Keratinocyte (primary cell): ENCODE measurements around the gene CCAR1. TPM values are rescaled to one million over a fixed set of nuclear protein-coding genes. Genes with fewer than 3 reads are reported as not detected.

Source experiments
- DNase-seq: peaks from one replicate; pipeline ENCODE4 v3.0.0-alpha.2; 2011; ENCODE audit warnings: low read depth, missing footprints, low spot score
- FAIRE-seq: peaks from 2 replicates; lab custom pipeline; 2011; peaks lifted over from hg19 to GRCh38; lab: Jason Lieb, UNC
- H2AFZ ChIP-seq: 2 replicates; pipeline ENCODE4 v1.6.0; 2012; ENCODE audit warnings: low read length, control low read depth, inconsistent platforms; ENCODE audit not compliant: control insufficient read depth
- H3K27ac ChIP-seq: 2 replicates; pipeline ENCODE4 v1.5.1; 2011; ENCODE audit warnings: low read length; ENCODE audit not compliant: control insufficient read depth, insufficient read depth
- H3K27me3 ChIP-seq: 3 replicates; pipeline ENCODE4 v1.6.0; 2011; ENCODE audit warnings: low read length; ENCODE audit not compliant: control insufficient read depth, insufficient read depth; ENCODE audit errors: extremely low read depth
- H3K36me3 ChIP-seq, 2 experiments: 2 replicates in 1 of 2; 3 replicates in 1 of 2; pipeline ENCODE4 v1.5.1; 2011; ENCODE audit warnings: low read length in 2 of 2, mild to moderate bottlenecking in 1 of 2; ENCODE audit not compliant: control insufficient read depth in 2 of 2, insufficient read depth in 2 of 2; ENCODE audit errors: extremely low read depth in 1 of 2
- H3K4me1 ChIP-seq: 3 replicates; pipeline ENCODE4 v1.5.1; 2011; ENCODE audit warnings: low read length; ENCODE audit not compliant: control insufficient read depth, insufficient read depth; ENCODE audit errors: extremely low read depth
- H3K4me2 ChIP-seq: 3 replicates; pipeline ENCODE4 v1.6.0; 2011; ENCODE audit warnings: low read depth, low read length; ENCODE audit not compliant: control insufficient read depth, insufficient read depth; ENCODE audit errors: extremely low read depth
- H3K4me3 ChIP-seq, 3 experiments: fragments of 200-600 bp in 1 of 3; sonication (generic) in 1 of 3; 2 replicates in 2 of 3; 3 replicates in 1 of 3; pipeline ENCODE4 v1.5.1; 2011 to 2016; ENCODE audit warnings: low read length in 3 of 3, mild to moderate bottlenecking in 3 of 3, control low read depth in 2 of 3, inconsistent platforms in 1 of 3, low read depth in 1 of 3, mixed read lengths in 1 of 3, mixed run types in 1 of 3, moderate library complexity in 1 of 3; ENCODE audit not compliant: control insufficient read depth in 2 of 3, insufficient read depth in 2 of 3; ENCODE audit errors: extremely low read depth in 1 of 3
- H3K79me2 ChIP-seq: 2 replicates; pipeline ENCODE4 v1.6.0; 2012; ENCODE audit warnings: low read length; ENCODE audit not compliant: control insufficient read depth, insufficient read depth
- H3K9ac ChIP-seq: 3 replicates; pipeline ENCODE4 v1.6.0; 2011; ENCODE audit warnings: low read length; ENCODE audit not compliant: control insufficient read depth, insufficient read depth; ENCODE audit errors: extremely low read depth
- H3K9me1 ChIP-seq: 3 replicates; pipeline ENCODE4 v1.6.0; 2011; ENCODE audit warnings: low read length; ENCODE audit not compliant: control insufficient read depth, insufficient read depth; ENCODE audit errors: extremely low read depth
- H3K9me3 ChIP-seq: 2 replicates; pipeline ENCODE4 v1.5.1; 2012; ENCODE audit warnings: low read depth, low read length; ENCODE audit not compliant: control insufficient read depth
- H4K20me1 ChIP-seq: 3 replicates; pipeline ENCODE4 v1.6.0; 2011; ENCODE audit warnings: low read length; ENCODE audit not compliant: control insufficient read depth, insufficient read depth; ENCODE audit errors: extremely low read depth
- EZH2 ChIP-seq: IDR thresholded peaks from one replicate; pipeline ENCODE4 v1.6.1; 2012; ENCODE audit warnings: inconsistent platforms, mild to moderate bottlenecking, low read length, moderate library complexity
- dilution Hi-C: fragments of 300-500 bp; cut with MboI; formaldehyde crosslinking; loops from one replicate; pipeline ENCODE4 v1.7.0; 2020; ENCODE audit warnings: low sequenced_read_pairs; ENCODE audit not compliant: extremely low pct_ligation_motif_present
- polyA plus RNA-seq, 5 experiments: library from polyadenylated mRNA; depleted of rRNA in 3 of 5; stranded (reverse) in 3 of 5; stranded (forward) in 1 of 5; unstranded in 1 of 5; fragments of >200 nt; gene quantifications; 1 replicate in 1 of 5; 2 replicates in 3 of 5; 3 replicates in 1 of 5; pipeline versions ENCODE4 v1.2.1 to v1.2.3, GENCODE V29; 2011 to 2012; ENCODE audit warnings: missing spikeins in 2 of 5, low read depth in 1 of 5, low replicate concordance in 1 of 5
- TF ChIP-seq, protein P1 (sequence below), 3 experiments: IDR thresholded peaks in 1 of 3; conservative IDR thresholded peaks in 1 of 3; optimal IDR thresholded peaks in 1 of 3; 2 replicates in 2 of 3; 3 replicates in 1 of 3; pipeline versions ENCODE3 to v1.5.1; 2011; ENCODE audit warnings: low read length in 3 of 3, mild to moderate bottlenecking in 3 of 3, moderate library complexity in 2 of 3, control low read depth in 1 of 3, inconsistent platforms in 1 of 3; ENCODE audit not compliant: insufficient read depth in 2 of 3; ENCODE audit errors: extremely low read depth in 1 of 3

Gene CCAR1
- polyA plus RNA-seq, 1 donor (not counting 4 experiments of a cell fraction or from before 2014, with no cell fraction given): 59.1 TPM

DNA sequence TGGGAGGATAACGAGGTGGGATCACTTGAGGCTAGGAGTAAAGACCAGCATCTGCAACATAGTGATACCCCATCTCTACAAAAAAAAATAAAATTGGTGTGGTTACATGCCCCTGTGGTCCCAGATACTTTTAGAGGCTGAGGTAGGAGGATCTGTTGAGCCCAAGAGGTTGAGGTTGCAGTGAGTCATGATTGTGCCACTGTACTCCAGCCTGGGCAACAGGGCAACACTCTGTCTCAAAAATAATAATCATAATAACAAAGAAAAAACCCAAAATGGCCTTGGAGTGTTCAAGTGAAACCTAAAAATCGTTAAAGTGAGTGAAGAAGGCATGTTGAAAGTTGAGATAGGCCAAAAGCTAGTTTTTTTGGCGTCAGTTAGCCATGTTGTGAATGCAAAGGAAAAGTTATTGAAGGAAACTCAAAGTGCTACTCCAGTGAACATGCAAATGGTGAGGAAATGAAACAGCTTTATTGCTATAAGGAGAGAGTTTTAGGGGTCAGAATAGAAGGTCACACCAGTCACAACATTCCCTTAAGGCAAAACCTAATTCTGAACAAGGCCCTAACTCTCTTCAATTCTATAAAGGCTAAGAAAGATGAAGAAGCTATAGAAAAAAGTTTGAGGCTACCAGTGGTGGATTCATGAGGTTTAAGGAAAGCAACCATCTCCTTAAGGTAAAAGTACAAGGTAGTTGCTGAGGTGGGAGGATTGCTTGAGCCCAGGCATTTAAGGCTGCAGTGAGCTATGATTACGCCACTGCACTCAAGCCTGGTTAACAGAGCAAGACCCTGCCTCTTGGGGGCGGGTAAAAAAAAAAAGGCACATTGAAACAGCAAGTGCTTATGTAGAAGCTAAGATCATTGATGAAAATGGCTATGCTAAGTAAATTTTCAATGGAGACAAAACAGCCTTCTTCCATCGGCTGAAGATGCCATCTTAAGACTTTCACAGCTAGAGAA is 60.9 kb downstream of the CCAR1 start:
- H3K4me1 ChIP-seq: no peaks in the 10 kb centered on the region
- no peak overlapping the region for H2AFZ ChIP-seq
- TF ChIP-seq EZH2: no peak
- H3K9me3 ChIP-seq: no peaks in the 10 kb centered on the region
- H4K20me1 ChIP-seq: no peaks in the 10 kb centered on the region
- H3K9ac ChIP-seq: no peak overlapping the region
- no peak for FAIRE-seq
- H3K4me3 ChIP-seq: no peak overlapping the region
- H3K36me3 ChIP-seq: peaks cover 9 to 13% of the 10 kb centered on the region in 2 experiments
- dilution Hi-C loops: no loop called here
- no peaks in the 10 kb centered on the region for H3K79me2 ChIP-seq
- no peak overlapping the region for H3K27ac ChIP-seq
- no peaks in the 10 kb centered on the region for H3K27me3 ChIP-seq
- no peak for DNase-seq
- H3K4me2 ChIP-seq: no peak overlapping the region
- no peaks in the 10 kb centered on the region for H3K9me1 ChIP-seq

DNA sequence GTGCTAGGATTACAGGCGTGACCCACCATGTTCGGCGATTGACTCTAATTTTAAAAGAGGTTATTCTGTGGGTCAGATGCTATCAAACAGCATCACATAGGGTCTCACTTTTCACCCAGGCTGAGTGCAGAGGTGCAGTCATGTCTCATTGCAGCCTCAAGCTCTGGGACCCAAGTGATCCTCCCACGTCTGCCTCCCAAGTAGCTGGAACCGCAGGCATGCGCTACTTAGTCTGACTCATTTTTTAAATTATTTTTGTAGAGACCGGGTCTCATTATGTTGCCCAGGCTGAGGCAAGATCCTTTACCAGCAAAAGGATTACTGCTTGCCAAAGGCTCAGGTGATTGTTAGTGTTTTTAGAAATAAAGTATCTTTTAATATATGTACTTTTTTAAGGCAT is 63.4 kb downstream of the CCAR1 start:
- Histone ChIP-seq H3K36me3 (peaks cover 7 to 13% of the 10 kb centered on the region in 2 experiments), H3K79me2 (no peaks in the 10 kb centered on the region)
- TF ChIP-seq, protein P1, sequence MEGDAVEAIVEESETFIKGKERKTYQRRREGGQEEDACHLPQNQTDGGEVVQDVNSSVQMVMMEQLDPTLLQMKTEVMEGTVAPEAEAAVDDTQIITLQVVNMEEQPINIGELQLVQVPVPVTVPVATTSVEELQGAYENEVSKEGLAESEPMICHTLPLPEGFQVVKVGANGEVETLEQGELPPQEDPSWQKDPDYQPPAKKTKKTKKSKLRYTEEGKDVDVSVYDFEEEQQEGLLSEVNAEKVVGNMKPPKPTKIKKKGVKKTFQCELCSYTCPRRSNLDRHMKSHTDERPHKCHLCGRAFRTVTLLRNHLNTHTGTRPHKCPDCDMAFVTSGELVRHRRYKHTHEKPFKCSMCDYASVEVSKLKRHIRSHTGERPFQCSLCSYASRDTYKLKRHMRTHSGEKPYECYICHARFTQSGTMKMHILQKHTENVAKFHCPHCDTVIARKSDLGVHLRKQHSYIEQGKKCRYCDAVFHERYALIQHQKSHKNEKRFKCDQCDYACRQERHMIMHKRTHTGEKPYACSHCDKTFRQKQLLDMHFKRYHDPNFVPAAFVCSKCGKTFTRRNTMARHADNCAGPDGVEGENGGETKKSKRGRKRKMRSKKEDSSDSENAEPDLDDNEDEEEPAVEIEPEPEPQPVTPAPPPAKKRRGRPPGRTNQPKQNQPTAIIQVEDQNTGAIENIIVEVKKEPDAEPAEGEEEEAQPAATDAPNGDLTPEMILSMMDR (optimal IDR thresholded peaks at IDR 0.05 in 1 of 3, IDR thresholded peaks at IDR 0.05 in 1 of 3, conservative IDR thresholded peaks at IDR 0.05 in 1 of 3; ENCODE audit: extremely low read depth in 1 of 3, insufficient read depth in 2 of 3, low read length in 3 of 3): no peak
- no peak for TF ChIP-seq EZH2

More for the DNA sequence above, 63.4 kb downstream of the CCAR1 start:
- H3K9me1 ChIP-seq: no peaks in the 10 kb centered on the region
- no peak overlapping the region for H2AFZ ChIP-seq
- no peaks in the 10 kb centered on the region for H3K27me3 ChIP-seq
- no peaks in the 10 kb centered on the region for H3K9me3 ChIP-seq
- no peak for FAIRE-seq
- H3K9ac ChIP-seq: no peak overlapping the region
- dilution Hi-C loops: no loop called here
- no peak overlapping the region for H3K4me2 ChIP-seq
- H4K20me1 ChIP-seq: no peaks in the 10 kb centered on the region
- no peak for DNase-seq
- H3K4me3 ChIP-seq: no peak overlapping the region
- no peaks in the 10 kb centered on the region for H3K4me1 ChIP-seq
- no peak overlapping the region for H3K27ac ChIP-seq
